GM21447 (cell line): ENCODE data around the gene GPC5.

Source experiments
- ATAC-seq: cut with Tn5 transposase; IDR thresholded peaks from one replicate; pipeline ENCODE4 v1.9.1; 2021; ENCODE audit not compliant: unreplicated experiment

The GPC5 gene

GRCh38 chr13:92804346-92804745 lies 1405.9 kb downstream of the GPC5 start:
- ATAC-seq: no peak

DNA sequence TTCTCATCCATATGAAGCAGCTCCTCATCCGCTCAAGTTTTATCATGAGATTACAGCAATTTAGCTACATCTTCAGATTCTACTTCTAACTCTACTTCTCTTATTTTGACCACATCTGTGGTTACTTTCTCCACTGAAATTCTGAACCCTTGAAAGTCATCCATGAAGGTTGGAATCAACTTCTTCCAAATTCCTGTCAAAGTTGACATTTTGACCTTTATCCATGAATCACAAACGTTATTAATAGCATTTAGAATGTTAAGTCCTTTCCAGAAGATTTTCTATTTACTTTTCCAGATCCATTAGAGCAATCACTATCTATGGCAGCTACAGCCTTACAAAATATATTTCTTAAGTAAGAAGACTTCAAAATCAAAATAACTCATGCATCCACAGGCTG lies 1406.5 kb downstream of the GPC5 start:
- no peak for ATAC-seq

DNA sequence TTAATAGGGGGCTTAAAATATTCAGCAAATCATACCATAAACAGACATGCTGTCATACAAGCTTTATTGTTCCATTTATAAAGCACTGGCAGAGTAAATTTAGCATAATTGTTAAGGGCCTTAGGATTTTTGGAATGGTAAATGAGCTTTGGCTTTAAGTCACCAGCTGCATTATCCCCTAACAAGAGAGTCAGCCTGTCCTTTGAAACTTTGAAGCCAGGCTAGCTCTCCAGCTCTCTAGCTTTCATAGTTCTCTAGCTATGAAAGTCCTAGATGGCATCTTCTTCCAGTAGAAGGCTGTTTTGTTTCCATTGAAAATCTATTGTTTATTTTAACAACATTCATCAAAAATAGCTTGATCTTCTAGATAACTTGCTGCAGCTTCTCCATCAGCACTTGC lies 1407.3 kb downstream of the GPC5 start:
- ATAC-seq: no peak

GRCh38 chr13:92806215-92806614 lies 1407.8 kb downstream of the GPC5 start:
- no peak for ATAC-seq

DNA sequence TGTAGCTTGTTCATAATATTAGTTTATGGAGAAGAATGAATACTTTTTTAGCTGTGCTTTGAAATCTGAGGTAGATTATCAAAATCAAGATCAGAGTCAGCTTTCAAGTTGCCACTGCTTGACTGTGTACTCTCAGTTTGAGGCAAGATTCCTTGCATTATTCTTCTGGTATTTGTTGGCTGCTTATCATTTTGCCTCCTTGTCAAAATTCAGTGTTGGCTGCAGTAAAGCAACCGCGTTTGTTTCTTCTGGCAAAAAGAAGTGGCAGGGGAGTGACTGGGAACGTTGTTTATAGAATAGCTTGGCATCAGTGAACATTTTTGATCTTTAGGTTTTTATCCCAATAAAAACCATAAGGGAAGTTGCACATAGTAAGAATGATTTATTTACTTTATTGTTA lies 1408.9 kb downstream of the GPC5 start:
- no peak for ATAC-seq

GRCh38 chr13:92807966-92808365 lies 1409.5 kb downstream of the GPC5 start:
- no peak for ATAC-seq

DNA sequence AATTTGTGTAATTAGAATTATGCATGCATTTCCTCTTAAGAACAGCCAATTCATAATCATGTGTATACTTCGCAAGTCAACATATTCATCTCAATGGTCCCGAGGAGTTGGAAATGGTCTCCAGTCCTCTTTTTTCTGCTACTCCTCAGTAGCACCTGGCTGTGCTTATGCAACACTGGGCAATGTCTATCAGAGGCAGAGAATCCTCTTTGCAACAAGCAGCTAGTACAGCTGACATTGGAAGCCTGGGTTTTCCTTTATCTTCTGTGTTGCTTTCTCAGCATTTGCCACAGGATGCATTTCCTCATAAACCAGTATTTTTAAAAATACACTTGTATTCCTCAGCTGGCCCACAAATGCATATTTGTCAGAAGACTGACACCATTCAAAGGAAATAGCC lies 1422.9 kb downstream of the GPC5 start:
- ATAC-seq: no peak

- no peak for ATAC-seq
These were observed 1424.6 kb downstream of the GPC5 start for GRCh38 chr13:92823059-92823458.

DNA sequence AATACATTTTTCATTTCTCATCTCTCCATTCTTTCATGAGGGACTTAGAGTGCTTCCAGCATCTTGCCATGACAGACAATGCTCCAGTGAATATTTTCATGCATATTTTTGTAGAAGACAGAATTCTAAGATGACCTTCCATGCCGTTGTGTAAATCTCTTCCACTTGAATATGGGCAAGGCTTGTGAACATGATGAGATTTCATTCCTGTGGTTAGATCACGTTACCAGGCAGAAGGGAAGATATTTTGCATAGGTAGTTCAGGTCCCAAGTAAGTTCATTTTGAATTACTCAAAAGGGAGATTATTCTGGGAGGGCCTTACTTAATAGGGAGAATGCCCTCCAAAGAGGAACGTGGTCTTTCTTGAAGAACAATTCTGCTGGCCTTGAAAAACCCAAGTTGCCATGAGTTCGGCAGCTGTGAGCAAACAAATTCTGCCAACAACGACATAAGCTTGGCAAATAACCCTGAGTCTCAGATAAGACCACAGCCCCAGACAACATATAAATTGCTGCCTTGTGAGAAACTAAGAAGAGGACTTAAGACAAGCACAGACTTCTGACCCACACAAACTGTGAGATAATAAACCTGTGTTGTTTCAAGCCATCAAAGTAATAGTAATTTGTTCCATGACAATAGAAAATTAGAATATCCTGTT lies 1427.6 kb downstream of the GPC5 start:
- no peak for ATAC-seq

- ATAC-seq: no peak
These were observed 1429.1 kb downstream of the GPC5 start for GRCh38 chr13:92827503-92827902.

DNA sequence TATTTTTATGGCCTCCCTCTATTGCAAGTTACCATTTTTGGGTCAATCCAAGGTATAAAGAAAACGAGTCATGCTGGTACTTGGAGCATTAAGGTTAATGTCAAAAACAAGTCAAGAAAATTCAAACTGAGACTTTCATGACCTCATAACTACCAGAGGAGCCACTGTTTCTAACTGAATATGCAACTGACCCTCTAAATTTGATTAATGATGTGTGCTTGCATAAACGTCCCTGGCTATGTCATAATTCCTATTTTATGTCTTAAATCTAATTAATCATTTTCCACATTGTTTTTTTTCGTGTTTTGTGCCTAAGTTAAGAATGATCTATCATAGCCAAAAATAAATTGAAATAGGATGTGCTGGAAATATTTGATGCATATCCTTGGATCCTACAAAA lies 1431.5 kb downstream of the GPC5 start:
- no peak for ATAC-seq

DNA sequence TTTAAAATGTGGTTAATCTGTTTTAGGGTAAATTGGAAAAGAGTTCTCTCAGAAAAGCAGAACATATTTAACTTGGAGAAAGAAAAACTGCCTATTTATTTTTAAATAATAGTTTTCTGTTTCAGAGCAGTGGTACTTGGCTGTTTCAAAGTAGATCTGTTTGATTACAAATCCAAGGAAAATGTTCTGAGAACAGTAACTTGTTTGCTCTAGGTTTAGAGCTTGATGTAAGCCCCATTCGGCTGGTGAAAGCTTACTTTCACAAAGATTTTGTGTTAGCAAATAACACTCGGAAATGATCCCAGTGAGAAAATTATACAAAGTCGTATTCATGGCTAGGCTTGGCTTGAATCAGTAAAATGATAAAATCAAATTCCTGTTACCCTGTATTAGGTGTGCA lies 1432.4 kb downstream of the GPC5 start:
- ATAC-seq: no peak

DNA sequence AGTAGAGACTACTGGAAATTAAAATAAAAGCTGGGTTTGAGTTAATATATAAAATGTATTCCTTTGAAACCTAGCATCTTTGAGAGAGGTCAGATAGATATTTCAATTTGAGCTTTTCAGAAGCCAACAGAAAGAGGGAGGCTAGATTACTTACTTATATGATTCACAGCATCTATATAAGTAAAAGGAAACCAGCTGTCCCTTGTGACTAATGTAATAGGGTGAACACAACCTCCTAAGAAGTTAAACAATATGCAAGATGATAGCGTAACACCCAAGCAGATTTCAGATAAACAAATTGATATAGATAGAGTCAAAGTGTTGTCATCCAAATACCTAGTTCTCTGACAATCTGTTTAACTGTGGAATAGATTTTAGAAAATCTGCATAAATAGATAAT lies 1434.7 kb downstream of the GPC5 start:
- ATAC-seq: no peak

GRCh38 chr13:92836171-92836570 lies 1437.8 kb downstream of the GPC5 start:
- no peak for ATAC-seq

DNA sequence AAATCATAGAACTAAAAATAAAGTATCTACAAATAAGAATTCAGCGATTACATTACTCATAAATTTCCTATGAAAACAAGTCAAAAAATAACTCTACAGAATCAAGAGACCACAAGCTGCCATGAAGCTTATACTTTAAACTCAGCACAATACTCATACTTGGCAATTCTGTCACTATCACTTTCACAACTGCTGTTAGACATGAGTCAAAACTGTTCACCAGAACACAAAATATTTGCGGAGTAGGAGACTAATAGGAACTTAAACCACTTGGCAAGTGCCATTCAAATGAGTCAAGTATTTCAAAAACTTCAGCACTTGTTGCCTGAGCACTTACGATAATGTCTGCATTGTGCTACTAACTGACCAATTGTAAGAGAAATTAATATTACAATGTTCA lies 1440.4 kb downstream of the GPC5 start:
- ATAC-seq: no peak

DNA sequence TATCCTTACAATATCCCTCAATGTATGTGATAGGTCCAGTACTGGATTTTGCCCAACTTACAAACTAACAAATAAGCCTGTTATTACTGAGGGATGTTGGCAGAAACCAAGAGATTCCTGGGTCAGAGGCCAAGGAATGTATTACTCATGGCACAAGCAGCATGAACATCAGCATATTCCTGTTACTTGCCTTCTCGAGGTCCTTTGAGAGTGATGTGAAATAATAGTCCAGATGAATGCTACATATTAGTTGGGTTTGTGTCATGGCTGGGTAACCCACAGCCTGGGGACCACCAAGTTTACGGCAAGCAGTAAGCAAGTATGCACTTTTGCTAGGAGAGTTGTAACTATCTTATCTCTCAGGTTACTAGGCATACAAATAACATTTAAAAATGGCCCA lies 1443.7 kb downstream of the GPC5 start:
- no peak for ATAC-seq

GRCh38 chr13:92843549-92843948 lies 1445.1 kb downstream of the GPC5 start:
- no peak for ATAC-seq

GRCh38 chr13:92849381-92849780 lies 1451.0 kb downstream of the GPC5 start:
- ATAC-seq: no peak

DNA sequence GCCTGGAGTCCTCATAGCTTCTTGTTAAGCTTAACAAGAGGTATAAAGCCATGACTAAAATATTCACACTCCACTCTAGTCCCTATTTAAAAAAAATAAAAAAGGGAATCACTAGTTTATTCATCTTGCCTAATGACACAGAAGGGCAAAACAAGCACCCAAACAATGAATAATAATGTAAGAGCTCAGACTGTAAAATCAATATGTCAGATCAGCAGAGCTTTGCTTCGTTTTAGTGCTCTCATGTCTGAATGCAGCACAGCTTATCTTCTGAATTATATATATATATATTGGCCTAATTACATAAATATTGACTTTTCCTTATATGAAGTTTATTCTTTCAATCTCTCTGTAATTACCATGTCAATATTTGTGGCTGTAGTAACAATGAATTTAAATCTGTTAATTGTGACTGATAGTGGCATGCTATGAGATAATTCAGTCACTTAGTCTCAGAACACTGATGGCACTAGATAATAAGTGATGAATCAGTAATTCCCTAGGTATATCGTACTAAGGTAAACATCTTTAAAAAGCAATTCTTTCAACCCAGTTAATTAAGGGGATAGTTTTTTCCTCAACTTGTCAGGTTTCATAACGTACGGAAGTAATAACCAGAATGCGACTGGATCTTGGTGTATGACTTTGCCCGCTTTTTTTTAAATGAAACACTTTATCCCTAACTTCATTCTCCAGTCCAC lies 1466.3 kb downstream of the GPC5 start:
- no peak for ATAC-seq

- no peak for ATAC-seq
These were observed 1474.6 kb downstream of the GPC5 start for GRCh38 chr13:92873029-92873428.

- no peak for ATAC-seq
These were observed 1488.2 kb downstream of the GPC5 start for GRCh38 chr13:92886535-92887077.

DNA sequence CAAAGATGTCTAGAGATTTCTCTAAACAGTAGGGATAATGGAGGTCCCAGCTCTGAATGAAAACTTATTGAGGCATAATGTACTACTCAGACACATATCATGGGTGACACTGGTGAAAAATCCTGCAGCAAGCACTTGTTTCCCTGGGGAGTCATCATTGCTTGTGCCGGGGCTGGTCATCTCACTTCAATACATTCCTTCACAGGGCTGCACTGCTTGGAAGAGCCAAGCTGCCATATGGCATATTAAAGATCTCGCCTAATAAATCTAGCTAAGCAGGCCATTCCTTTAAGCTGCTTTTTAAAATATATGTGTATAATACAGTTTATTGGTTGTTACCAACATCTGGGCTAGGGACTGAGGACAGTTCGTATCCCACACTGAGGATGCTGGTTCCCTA lies 1496.0 kb downstream of the GPC5 start:
- ATAC-seq: no peak

- ATAC-seq: no peak
These were observed 1498.4 kb downstream of the GPC5 start for GRCh38 chr13:92896842-92897241.
